Right lobe of liver (tissue), 6 donors: ENCODE data around the gene GRID1. TPM values are rescaled to one million over a fixed set of nuclear protein-coding genes. Genes with fewer than 3 reads are reported as not detected.
A peak's percentile ranks its signal among the peaks of the same experiment; 100 is the strongest.

Experiments used
- ATAC-seq, 4 donors: fragments of 200-7000 bp; cut with Tn5 transposase; one replicate each; pipeline ENCODE4 v1.9.1; 2020; ENCODE audit warnings: mild to moderate bottlenecking in 4 of 4, moderate library complexity in 4 of 4
- DNase-seq, 3 donors: peaks; one replicate each; pipeline ENCODE4 v3.0.0-alpha.2; 2020
- H3K27ac ChIP-seq, 3 donors: fragments of 200-600 bp; one replicate each; pipeline ENCODE4 v1.8.0; 2022
- H3K27me3 ChIP-seq, 2 donors: fragments of 200-600 bp; one replicate each; pipeline ENCODE4 v1.8.0; 2022
- H3K36me3 ChIP-seq, 4 donors: fragments of 200-600 bp; sonication (generic) in 1 of 4; one replicate each; pipeline versions ENCODE4 v1.5.1 to v1.8.0; 2017 to 2022; ENCODE audit warnings: control low read depth in 1 of 4
- H3K4me1 ChIP-seq, 4 donors: fragments of 200-600 bp; sonication (generic) in 1 of 4; one replicate each; pipeline versions ENCODE4 v1.5.1 to v1.8.0; 2017 to 2022; ENCODE audit warnings: control low read depth in 1 of 4
- H3K4me3 ChIP-seq, 3 donors: fragments of 200-600 bp; one replicate each; pipeline ENCODE4 v1.8.0; 2022
- H3K9me3 ChIP-seq, 4 donors: fragments of 200-600 bp; sonication (generic) in 1 of 4; one replicate each; pipeline versions ENCODE4 v1.5.1 to v1.8.0; 2017 to 2022; ENCODE audit warnings: control low read depth in 1 of 4
- CTCF ChIP-seq, 4 donors: fragments of 200-600 bp in 3 of 4; fragments of 450-650 bp in 1 of 4; IDR thresholded peaks; one replicate each; pipeline versions ENCODE4 v1.5.1 to v1.8.0; 2016 to 2022; ENCODE audit warnings: antibody characterized with exemption in 4 of 4, mild to moderate bottlenecking in 2 of 4
- POLR2A ChIP-seq: fragments of 450-650 bp; IDR thresholded peaks from one replicate; pipeline ENCODE4 v1.6.1; 2017; ENCODE audit warnings: antibody characterized with exemption, mild to moderate bottlenecking
- WGBS: methylation state at CpG from one replicate; pipeline ENCODE4 v1.1.6; 2018; ENCODE audit warnings: low coverage, low lambda C conversion rate; ENCODE audit not compliant: insufficient coverage; ENCODE audit errors: missing lambda C conversion rate; 5-methylcytosine and 5-hydroxymethylcytosine counted together
- intact Hi-C, 2 donors: fragments of 100-400 bp; cut with DNase I; formaldehyde crosslinking; loops; one replicate each; pipeline versions ENCODE4 v1.11.2 to v1.14.1; 2022
- total RNA-seq, 6 experiments: library from RNA; depleted of rRNA in 2 of 6; stranded (reverse); fragments of >200 nt in 2 of 6; fragmentation: NEBNext Ultra II Directional in 3 of 6; extraction: Animal tissue kit (Norgen Biotek cat#: 25700) in 3 of 6; gene quantifications; one replicate each; pipeline versions ENCODE4 v1.1.0 to v1.2.4, GENCODE V29; 2016 to 2023
- donor health status: DM: no; HTN: yes; CAD: no.
- donor health status: DM: no; HTN: no; CAD: no.
- donor health status: DM: no; HTN: no; CAD: no.
- donor health status: DM: no; HTN: yes; CAD: no.
- donor health status: DM: no; HTN: yes; CAD: no.

GRID1 gene
- total RNA-seq, 6 experiments from 2014 or later: 0.05 to 1.9 (median 0.81) TPM

- no peak for TF ChIP-seq POLR2A
- no peak for TF ChIP-seq CTCF (IDR thresholded peaks at IDR 0.05)
- Histone ChIP-seq H3K4me3 (no peak overlapping the region), H3K4me1 (no peaks in the 10 kb centered on the region), H3K27me3 (no peaks in the 10 kb centered on the region), H3K36me3 (no peaks in the 10 kb centered on the region), H3K27ac (no peak overlapping the region), H3K9me3 (no peaks in the 10 kb centered on the region)
- ATAC-seq: no peak
- no peak for DNase-seq
- 68% methylated on average over 14 of the region's 15 CpGs for WGBS
- intact Hi-C loops: no loop called here
These were observed 196.1 kb downstream of the GRID1 start for GRCh38 chr10:86170255-86171108.

DNA sequence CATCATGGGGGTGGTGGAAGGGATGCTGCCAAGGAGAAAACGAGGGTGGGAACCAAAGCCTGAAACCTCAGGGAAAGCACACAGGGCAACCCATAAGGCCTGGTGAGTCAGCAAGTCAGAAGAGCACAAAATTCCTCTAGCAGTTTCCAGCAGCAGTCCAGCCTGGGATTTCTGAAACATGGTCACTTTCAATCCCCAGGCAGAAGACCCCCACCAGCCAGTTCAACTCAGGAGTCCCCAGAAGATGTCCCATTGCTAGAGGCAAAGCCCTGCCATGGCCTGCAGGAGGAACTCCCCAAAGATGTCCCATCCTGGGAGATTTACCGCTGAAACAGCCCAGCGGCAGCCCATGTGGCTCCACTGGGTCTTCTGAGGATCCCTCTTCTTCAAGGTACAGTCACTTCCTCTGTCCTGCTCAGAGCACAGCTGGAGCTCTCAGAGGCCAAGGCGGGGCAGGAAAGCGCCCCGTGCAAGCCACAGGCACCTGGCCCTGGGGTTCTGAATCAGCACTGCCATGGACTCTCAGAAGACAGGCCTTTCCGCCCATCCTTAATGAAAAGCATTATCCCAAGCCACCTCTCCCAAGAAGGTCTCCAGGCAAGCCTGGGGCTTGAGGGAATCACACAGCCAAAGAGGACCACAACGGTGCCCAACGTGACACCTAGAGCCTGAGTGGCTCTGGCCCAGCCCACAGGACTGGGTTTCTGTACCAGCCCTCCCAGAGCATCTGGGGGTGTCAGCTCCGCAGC is 196.9 kb downstream of the GRID1 start:
- 70% methylated on average over 2 of the region's 10 CpGs for WGBS
- ATAC-seq (peak in 1 of 4 donors; percentile 19), DNase-seq (no peak)
- Histone ChIP-seq H3K27ac (no peak overlapping the region), H3K4me3 (no peak overlapping the region), H3K4me1 (peaks cover 0 to 3% (median 0%) of the 10 kb centered on the region in 4 donors), H3K36me3 (no peaks in the 10 kb centered on the region), H3K27me3 (no peaks in the 10 kb centered on the region), H3K9me3 (no peaks in the 10 kb centered on the region)
- TF ChIP-seq POLR2A (no peak), CTCF (IDR thresholded peaks at IDR 0.05) (no peak)
- intact Hi-C loops: no loop called here

- TF ChIP-seq CTCF (IDR thresholded peaks at IDR 0.05) (no peak), POLR2A (no peak)
- no peaks in the 10 kb centered on the region for H3K9me3 ChIP-seq
- DNase-seq (no peak), ATAC-seq (no peak)
- H3K27me3 ChIP-seq: no peaks in the 10 kb centered on the region
- intact Hi-C loops: no loop called here
- peaks cover 0 to 9% (median 1%) of the 10 kb centered on the region in 4 donors for H3K4me1 ChIP-seq
- 93% methylated on average over 2 of the region's 4 CpGs for WGBS
- no peak overlapping the region for H3K4me3 ChIP-seq
- no peaks in the 10 kb centered on the region for H3K36me3 ChIP-seq
- no peak overlapping the region for H3K27ac ChIP-seq
These were observed 197.5 kb downstream of the GRID1 start for GRCh38 chr10:86169066-86169465.

GRCh38 chr10:86168256-86168655 is 198.3 kb downstream of the GRID1 start:
- Histone ChIP-seq H3K9me3 (no peaks in the 10 kb centered on the region), H3K27me3 (no peaks in the 10 kb centered on the region), H3K4me3 (no peak overlapping the region), H3K27ac (no peak overlapping the region), H3K36me3 (no peaks in the 10 kb centered on the region), H3K4me1 (peaks cover 0 to 16% (median 5%) of the 10 kb centered on the region in 4 donors)
- WGBS: 72% methylated on average over 6 of the region's 7 CpGs
- intact Hi-C loops: no loop called here
- DNase-seq (no peak), ATAC-seq (no peak)
- TF ChIP-seq CTCF (IDR thresholded peaks at IDR 0.05): no peak
- TF ChIP-seq POLR2A: no peak
